ENCODE data around the gene GLT1D1.

Gene GLT1D1

GRCh38 chr12:129009833-129010622 is 156.8 kb downstream of the GLT1D1 start:
- FAIRE-seq = no peak

GRCh38 chr12:129016159-129016558 is 162.9 kb downstream of the GLT1D1 start:
- no peak for FAIRE-seq

GRCh38 chr12:129025055-129025454 is 171.8 kb downstream of the GLT1D1 start:
- no peak for FAIRE-seq

DNA sequence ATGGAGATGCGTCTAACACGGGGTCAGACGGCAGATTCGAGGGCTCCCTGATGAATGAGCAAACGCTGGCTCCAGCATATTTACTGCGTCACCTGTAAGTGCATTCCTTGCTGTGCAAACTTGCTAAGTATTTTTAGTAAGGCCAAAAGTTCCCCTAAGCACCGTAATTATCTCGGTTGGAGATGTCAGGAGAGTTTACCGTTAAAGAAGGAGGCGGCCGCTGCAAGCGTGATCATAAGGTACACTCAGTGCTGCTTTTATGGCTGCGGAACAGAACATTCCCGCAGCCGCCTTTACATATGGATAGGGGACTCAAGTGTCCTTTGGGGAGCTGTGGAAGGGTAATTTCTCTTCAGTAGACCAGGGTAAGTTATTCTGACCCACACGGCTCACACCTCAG is 175.6 kb downstream of the GLT1D1 start:
- no peak for FAIRE-seq

All from colon (tissue), 2 donors.